A673 (cell line): ENCODE measurements around the gene ICOS.

Experiments
- EZH2 ChIP-seq: fragments of 200-600 bp; sonication (generic); IDR thresholded peaks from 2 replicates; pipeline ENCODE4 v1.6.1; 2017; ENCODE audit warnings: borderline replicate concordance, low read depth, mild to moderate bottlenecking, mixed read lengths, antibody characterized with exemption, low read length; ENCODE audit not compliant: poor library complexity, severe bottlenecking
- TF ChIP-seq, protein P1 (sequence below): fragments of 300-800, 200-600 bp; sonication (generic); conservative IDR thresholded peaks from 2 replicates; pipeline ENCODE4 v1.5.1; 2017; ENCODE audit warnings: low read depth, mild to moderate bottlenecking, antibody characterized with exemption, low read length, moderate library complexity, mixed read lengths

DNA sequence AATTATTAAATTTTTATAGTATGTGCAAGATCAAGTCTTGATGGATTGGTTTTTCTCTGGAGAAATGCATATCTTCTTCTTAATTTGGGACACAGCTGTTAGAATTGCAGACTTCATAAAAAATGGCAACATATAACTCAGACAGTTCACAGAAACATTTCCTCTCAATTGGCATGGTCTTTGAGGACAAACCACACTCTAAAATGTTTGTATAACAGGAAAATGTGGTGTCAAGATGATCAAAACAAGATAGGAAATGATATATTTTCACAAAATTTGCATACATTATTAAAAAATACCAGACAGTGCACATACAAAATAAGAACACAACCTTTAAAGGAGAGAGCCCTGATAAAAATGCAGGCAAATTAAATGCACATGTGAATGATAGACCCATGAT, 63.9 kb downstream of the ICOS start:
- TF ChIP-seq, protein P1, sequence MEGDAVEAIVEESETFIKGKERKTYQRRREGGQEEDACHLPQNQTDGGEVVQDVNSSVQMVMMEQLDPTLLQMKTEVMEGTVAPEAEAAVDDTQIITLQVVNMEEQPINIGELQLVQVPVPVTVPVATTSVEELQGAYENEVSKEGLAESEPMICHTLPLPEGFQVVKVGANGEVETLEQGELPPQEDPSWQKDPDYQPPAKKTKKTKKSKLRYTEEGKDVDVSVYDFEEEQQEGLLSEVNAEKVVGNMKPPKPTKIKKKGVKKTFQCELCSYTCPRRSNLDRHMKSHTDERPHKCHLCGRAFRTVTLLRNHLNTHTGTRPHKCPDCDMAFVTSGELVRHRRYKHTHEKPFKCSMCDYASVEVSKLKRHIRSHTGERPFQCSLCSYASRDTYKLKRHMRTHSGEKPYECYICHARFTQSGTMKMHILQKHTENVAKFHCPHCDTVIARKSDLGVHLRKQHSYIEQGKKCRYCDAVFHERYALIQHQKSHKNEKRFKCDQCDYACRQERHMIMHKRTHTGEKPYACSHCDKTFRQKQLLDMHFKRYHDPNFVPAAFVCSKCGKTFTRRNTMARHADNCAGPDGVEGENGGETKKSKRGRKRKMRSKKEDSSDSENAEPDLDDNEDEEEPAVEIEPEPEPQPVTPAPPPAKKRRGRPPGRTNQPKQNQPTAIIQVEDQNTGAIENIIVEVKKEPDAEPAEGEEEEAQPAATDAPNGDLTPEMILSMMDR = no peak
- no peak for TF ChIP-seq EZH2
